ENCODE measurements around the gene EFCAB7. TPM values are rescaled to one million over a fixed set of nuclear protein-coding genes. Genes with fewer than 3 reads are reported as not detected.

Gene EFCAB7
- total RNA-seq, 1 donor from 2014 or later, result 3.7 TPM

- Mint-ChIP-seq H3K36me3 (ENCODE audit: low read depth, unreplicated experiment) (peaks cover 2% of the 10 kb centered on the region), H3K9me3 (ENCODE audit: unreplicated experiment) (no peaks in the 10 kb centered on the region), H3K27me3 (ENCODE audit: low read depth, unreplicated experiment) (no peaks in the 10 kb centered on the region), H3K4me3 (ENCODE audit: unreplicated experiment) (no peak overlapping the region), H3K27ac (ENCODE audit: unreplicated experiment) (no peak overlapping the region), H3K4me1 (ENCODE audit: low read depth, unreplicated experiment) (peaks cover 18% of the 10 kb centered on the region)
- DNase-seq (ENCODE audit: low read depth) (no peak), FAIRE-seq (no peak)
- Histone ChIP-seq H3K27me3 (ENCODE audit: insufficient read depth, low read length) (no peaks in the 10 kb centered on the region), H3K4me2 (ENCODE audit: low read length) (no peak overlapping the region), H4K20me1 (ENCODE audit: insufficient read depth, low read length) (no peaks in the 10 kb centered on the region), H3K4me1 (ENCODE audit: insufficient read depth, low read length) (no peaks in the 10 kb centered on the region), H3K9ac (ENCODE audit: low read length) (no peak overlapping the region), H3K27ac (ENCODE audit: low read depth, low read length) (no peak overlapping the region), H3K79me2 (ENCODE audit: insufficient read depth, low read length) (no peaks in the 10 kb centered on the region), H3K4me3 (ENCODE audit: insufficient read depth, low read depth, low read length) (no peak overlapping the region), H3K36me3 (ENCODE audit: insufficient read depth, low read length) (no peaks in the 10 kb centered on the region), H2AFZ (ENCODE audit: low read depth, low read length) (no peak overlapping the region), H3K9me3 (ENCODE audit: insufficient read depth, low read depth, low read length) (no peaks in the 10 kb centered on the region)
- no peak for TF ChIP-seq EZH2 (IDR thresholded peaks at IDR 0.05; ENCODE audit: insufficient read depth, low read length)
- no peak for TF ChIP-seq CTCF (IDR thresholded peaks at IDR 0.05; ENCODE audit: insufficient read depth, low read depth, low read length)
Measured at GRCh38 chr1:63621075-63621474, 97.8 kb downstream of the EFCAB7 start.

- no peaks in the 10 kb centered on the region for H3K79me2 ChIP-seq (ENCODE audit: insufficient read depth, low read length)
- FAIRE-seq, result no peak
- H3K4me1 Mint-ChIP-seq (ENCODE audit: low read depth, unreplicated experiment), result peaks cover 21% of the 10 kb centered on the region
Measured at GRCh38 chr1:63621698-63622097, 98.4 kb downstream of the EFCAB7 start.

More at GRCh38 chr1:63621698-63622097, 98.4 kb downstream of the EFCAB7 start:
- H3K4me2 ChIP-seq (ENCODE audit: low read length), result no peak overlapping the region
- H3K27ac ChIP-seq (ENCODE audit: low read depth, low read length), result no peak overlapping the region
- no peaks in the 10 kb centered on the region for H3K27me3 ChIP-seq (ENCODE audit: insufficient read depth, low read length)
- H3K27ac Mint-ChIP-seq (ENCODE audit: unreplicated experiment), result no peak overlapping the region
- H3K4me1 ChIP-seq (ENCODE audit: insufficient read depth, low read length), result no peaks in the 10 kb centered on the region
- H3K27me3 Mint-ChIP-seq (ENCODE audit: low read depth, unreplicated experiment), result no peaks in the 10 kb centered on the region
- no peak overlapping the region for H3K9ac ChIP-seq (ENCODE audit: low read length)
- H3K9me3 ChIP-seq (ENCODE audit: insufficient read depth, low read depth, low read length), result no peaks in the 10 kb centered on the region
- peak; percentile 92 for DNase-seq (ENCODE audit: low read depth)
- no peaks in the 10 kb centered on the region for H3K36me3 ChIP-seq (ENCODE audit: insufficient read depth, low read length)
- no peaks in the 10 kb centered on the region for H4K20me1 ChIP-seq (ENCODE audit: insufficient read depth, low read length)
- H3K36me3 Mint-ChIP-seq (ENCODE audit: low read depth, unreplicated experiment), result peaks cover 2% of the 10 kb centered on the region
- H2AFZ ChIP-seq (ENCODE audit: low read depth, low read length), result no peak overlapping the region
- TF ChIP-seq CTCF (IDR thresholded peaks at IDR 0.05; ENCODE audit: insufficient read depth, low read depth, low read length), result no peak
- H3K9me3 Mint-ChIP-seq (ENCODE audit: unreplicated experiment), result no peaks in the 10 kb centered on the region
- no peak overlapping the region for H3K4me3 Mint-ChIP-seq (ENCODE audit: unreplicated experiment)
- H3K4me3 ChIP-seq (ENCODE audit: insufficient read depth, low read depth, low read length), result no peak overlapping the region

Other genes with a start within 250 kb of the EFCAB7 start
- gene FOXD3, start 201.0 kb upstream of the EFCAB7 start, total RNA-seq, result not detected in 2 replicates
- gene ALG6, start 155.9 kb upstream of the EFCAB7 start, total RNA-seq, result 7.8 and 7.9 TPM in 2 replicates
- 13.6 and 15.6 TPM in 2 replicates for gene ITGB3BP, start 300 bp upstream of the EFCAB7 start, total RNA-seq
- 36.9 and 48.7 TPM in 2 replicates for gene PGM1, start 69.9 kb downstream of the EFCAB7 start, total RNA-seq

All from astrocyte (in vitro differentiated cells and primary cell).